ENCODE results near the gene INTS4.

DNA sequence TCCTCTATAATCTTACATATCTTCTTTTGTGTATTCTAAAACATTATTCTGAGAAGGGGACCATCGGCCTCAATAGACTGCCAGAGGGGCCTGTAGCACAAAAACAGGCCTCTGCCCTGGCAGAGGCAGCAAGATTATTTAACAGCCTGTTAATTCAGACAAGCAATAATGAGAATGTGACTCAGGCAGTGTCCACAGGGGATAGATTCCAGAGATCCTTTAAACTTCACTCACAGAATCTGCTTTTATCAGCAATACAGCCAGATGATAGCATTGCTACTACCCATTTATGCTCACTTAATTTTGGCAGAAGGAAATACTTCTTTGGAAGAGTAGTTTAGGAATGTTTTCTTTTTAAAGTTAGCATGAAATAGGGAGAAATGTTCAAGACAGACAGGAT is 128.7 kb downstream of the INTS4 start:
- TF ChIP-seq, protein P1, sequence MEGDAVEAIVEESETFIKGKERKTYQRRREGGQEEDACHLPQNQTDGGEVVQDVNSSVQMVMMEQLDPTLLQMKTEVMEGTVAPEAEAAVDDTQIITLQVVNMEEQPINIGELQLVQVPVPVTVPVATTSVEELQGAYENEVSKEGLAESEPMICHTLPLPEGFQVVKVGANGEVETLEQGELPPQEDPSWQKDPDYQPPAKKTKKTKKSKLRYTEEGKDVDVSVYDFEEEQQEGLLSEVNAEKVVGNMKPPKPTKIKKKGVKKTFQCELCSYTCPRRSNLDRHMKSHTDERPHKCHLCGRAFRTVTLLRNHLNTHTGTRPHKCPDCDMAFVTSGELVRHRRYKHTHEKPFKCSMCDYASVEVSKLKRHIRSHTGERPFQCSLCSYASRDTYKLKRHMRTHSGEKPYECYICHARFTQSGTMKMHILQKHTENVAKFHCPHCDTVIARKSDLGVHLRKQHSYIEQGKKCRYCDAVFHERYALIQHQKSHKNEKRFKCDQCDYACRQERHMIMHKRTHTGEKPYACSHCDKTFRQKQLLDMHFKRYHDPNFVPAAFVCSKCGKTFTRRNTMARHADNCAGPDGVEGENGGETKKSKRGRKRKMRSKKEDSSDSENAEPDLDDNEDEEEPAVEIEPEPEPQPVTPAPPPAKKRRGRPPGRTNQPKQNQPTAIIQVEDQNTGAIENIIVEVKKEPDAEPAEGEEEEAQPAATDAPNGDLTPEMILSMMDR (conservative IDR thresholded peaks at IDR 0.05; ENCODE audit: low read depth in 2 of 2), result no peak
- TF ChIP-seq EZH2phosphoT487 (IDR thresholded peaks at IDR 0.05; ENCODE audit: unreplicated experiment) (no peak), EZH2 (IDR thresholded peaks at IDR 0.05; ENCODE audit: low read depth, unreplicated experiment) (no peak), POLR2AphosphoS5 (IDR thresholded peaks at IDR 0.05; ENCODE audit: low read depth) (no peak), ZNF331 (CRISPR knock-in tag; IDR thresholded peaks at IDR 0.05; ENCODE audit: low read depth) (no peak), JUNB (IDR thresholded peaks at IDR 0.05; ENCODE audit: unreplicated experiment) (no peak), CREB1 (CRISPR knock-in tag; IDR thresholded peaks at IDR 0.05; ENCODE audit: low read depth) (no peak), STAT1 (IDR thresholded peaks at IDR 0.05; ENCODE audit: unreplicated experiment) (no peak), ZNF114 (CRISPR knock-in tag; IDR thresholded peaks at IDR 0.05) (no peak), NANOG (IDR thresholded peaks at IDR 0.05; ENCODE audit: borderline replicate concordance) (no peak)
- TF ChIP-seq, protein P2, sequence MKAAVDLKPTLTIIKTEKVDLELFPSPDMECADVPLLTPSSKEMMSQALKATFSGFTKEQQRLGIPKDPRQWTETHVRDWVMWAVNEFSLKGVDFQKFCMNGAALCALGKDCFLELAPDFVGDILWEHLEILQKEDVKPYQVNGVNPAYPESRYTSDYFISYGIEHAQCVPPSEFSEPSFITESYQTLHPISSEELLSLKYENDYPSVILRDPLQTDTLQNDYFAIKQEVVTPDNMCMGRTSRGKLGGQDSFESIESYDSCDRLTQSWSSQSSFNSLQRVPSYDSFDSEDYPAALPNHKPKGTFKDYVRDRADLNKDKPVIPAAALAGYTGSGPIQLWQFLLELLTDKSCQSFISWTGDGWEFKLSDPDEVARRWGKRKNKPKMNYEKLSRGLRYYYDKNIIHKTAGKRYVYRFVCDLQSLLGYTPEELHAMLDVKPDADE (IDR thresholded peaks at IDR 0.05), result no peak
- TF ChIP-seq, protein P3, sequence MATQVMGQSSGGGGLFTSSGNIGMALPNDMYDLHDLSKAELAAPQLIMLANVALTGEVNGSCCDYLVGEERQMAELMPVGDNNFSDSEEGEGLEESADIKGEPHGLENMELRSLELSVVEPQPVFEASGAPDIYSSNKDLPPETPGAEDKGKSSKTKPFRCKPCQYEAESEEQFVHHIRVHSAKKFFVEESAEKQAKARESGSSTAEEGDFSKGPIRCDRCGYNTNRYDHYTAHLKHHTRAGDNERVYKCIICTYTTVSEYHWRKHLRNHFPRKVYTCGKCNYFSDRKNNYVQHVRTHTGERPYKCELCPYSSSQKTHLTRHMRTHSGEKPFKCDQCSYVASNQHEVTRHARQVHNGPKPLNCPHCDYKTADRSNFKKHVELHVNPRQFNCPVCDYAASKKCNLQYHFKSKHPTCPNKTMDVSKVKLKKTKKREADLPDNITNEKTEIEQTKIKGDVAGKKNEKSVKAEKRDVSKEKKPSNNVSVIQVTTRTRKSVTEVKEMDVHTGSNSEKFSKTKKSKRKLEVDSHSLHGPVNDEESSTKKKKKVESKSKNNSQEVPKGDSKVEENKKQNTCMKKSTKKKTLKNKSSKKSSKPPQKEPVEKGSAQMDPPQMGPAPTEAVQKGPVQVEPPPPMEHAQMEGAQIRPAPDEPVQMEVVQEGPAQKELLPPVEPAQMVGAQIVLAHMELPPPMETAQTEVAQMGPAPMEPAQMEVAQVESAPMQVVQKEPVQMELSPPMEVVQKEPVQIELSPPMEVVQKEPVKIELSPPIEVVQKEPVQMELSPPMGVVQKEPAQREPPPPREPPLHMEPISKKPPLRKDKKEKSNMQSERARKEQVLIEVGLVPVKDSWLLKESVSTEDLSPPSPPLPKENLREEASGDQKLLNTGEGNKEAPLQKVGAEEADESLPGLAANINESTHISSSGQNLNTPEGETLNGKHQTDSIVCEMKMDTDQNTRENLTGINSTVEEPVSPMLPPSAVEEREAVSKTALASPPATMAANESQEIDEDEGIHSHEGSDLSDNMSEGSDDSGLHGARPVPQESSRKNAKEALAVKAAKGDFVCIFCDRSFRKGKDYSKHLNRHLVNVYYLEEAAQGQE (IDR thresholded peaks at IDR 0.05; ENCODE audit: unreplicated experiment), result no peak
- TF ChIP-seq, protein P4, sequence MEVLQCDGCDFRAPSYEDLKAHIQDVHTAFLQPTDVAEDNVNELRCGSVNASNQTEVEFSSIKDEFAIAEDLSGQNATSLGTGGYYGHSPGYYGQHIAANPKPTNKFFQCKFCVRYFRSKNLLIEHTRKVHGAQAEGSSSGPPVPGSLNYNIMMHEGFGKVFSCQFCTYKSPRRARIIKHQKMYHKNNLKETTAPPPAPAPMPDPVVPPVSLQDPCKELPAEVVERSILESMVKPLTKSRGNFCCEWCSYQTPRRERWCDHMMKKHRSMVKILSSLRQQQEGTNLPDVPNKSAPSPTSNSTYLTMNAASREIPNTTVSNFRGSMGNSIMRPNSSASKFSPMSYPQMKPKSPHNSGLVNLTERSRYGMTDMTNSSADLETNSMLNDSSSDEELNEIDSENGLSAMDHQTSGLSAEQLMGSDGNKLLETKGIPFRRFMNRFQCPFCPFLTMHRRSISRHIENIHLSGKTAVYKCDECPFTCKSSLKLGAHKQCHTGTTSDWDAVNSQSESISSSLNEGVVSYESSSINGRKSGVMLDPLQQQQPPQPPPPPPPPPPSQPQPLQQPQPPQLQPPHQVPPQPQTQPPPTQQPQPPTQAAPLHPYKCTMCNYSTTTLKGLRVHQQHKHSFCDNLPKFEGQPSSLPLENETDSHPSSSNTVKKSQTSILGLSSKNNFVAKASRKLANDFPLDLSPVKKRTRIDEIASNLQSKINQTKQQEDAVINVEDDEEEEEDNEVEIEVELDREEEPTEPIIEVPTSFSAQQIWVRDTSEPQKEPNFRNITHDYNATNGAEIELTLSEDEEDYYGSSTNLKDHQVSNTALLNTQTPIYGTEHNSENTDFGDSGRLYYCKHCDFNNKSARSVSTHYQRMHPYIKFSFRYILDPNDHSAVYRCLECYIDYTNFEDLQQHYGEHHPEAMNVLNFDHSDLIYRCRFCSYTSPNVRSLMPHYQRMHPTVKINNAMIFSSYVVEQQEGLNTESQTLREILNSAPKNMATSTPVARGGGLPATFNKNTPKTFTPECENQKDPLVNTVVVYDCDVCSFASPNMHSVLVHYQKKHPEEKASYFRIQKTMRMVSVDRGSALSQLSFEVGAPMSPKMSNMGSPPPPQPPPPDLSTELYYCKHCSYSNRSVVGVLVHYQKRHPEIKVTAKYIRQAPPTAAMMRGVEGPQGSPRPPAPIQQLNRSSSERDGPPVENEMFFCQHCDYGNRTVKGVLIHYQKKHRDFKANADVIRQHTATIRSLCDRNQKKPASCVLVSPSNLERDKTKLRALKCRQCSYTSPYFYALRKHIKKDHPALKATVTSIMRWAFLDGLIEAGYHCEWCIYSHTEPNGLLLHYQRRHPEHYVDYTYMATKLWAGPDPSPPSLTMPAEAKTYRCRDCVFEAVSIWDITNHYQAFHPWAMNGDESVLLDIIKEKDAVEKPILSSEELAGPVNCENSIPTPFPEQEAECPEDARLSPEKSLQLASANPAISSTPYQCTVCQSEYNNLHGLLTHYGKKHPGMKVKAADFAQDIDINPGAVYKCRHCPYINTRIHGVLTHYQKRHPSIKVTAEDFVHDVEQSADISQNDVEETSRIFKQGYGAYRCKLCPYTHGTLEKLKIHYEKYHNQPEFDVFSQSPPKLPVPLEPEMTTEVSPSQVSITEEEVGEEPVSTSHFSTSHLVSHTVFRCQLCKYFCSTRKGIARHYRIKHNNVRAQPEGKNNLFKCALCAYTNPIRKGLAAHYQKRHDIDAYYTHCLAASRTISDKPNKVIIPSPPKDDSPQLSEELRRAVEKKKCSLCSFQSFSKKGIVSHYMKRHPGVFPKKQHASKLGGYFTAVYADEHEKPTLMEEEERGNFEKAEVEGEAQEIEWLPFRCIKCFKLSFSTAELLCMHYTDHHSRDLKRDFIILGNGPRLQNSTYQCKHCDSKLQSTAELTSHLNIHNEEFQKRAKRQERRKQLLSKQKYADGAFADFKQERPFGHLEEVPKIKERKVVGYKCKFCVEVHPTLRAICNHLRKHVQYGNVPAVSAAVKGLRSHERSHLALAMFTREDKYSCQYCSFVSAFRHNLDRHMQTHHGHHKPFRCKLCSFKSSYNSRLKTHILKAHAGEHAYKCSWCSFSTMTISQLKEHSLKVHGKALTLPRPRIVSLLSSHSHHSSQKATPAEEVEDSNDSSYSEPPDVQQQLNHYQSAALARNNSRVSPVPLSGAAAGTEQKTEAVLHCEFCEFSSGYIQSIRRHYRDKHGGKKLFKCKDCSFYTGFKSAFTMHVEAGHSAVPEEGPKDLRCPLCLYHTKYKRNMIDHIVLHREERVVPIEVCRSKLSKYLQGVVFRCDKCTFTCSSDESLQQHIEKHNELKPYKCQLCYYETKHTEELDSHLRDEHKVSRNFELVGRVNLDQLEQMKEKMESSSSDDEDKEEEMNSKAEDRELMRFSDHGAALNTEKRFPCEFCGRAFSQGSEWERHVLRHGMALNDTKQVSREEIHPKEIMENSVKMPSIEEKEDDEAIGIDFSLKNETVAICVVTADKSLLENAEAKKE (CRISPR knock-in tag; IDR thresholded peaks at IDR 0.05), result no peak

All from GM23338 (cell line).